GM18498 (cell line): ENCODE data around the gene SPATS2.

Experiments used
- ATAC-seq: cut with Tn5 transposase; IDR thresholded peaks from one replicate; pipeline ENCODE4 v1.9.1; 2021; ENCODE audit warnings: mild to moderate bottlenecking, moderate library complexity; ENCODE audit not compliant: unreplicated experiment

Gene SPATS2

DNA sequence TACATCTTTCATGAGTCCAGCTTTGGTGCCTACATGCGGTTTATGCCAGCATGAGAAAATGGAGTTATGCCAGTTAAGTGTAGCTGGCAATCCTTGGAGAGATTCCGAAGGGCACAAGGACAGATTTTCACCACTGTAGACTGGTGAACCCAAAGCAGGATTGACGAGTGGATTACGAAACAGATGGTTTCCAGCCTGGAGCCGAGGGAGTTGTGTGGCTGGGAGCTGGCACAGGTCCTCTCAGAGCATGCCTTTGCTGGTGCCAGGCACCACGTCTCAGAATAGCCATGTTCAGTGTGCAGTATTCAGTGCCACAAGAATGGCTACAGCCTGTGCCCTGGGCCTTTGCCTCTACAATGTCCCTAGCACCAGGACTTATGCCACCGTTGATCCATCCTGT lies 184.8 kb downstream of the SPATS2 start:
- ATAC-seq, result no peak

DNA sequence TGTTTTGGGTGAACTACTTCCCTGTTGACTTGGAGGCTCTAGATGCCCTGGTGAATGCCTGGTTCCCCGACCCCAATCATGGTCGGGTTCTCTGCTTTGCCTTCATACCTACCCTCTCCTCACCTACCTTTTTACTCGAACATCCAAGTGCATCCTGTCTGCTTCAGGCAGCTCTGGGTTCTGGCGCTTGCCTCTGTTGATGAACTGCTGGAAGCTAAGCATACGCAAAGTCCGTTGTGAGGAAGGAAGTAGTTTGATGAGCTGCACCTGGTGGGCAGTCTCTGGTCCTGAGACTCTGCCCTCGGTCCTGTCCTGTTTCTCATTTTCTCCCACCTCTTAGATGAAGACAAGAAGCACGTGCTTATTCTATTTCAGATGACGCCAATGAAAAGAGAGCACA lies 185.2 kb downstream of the SPATS2 start:
- no peak for ATAC-seq

DNA sequence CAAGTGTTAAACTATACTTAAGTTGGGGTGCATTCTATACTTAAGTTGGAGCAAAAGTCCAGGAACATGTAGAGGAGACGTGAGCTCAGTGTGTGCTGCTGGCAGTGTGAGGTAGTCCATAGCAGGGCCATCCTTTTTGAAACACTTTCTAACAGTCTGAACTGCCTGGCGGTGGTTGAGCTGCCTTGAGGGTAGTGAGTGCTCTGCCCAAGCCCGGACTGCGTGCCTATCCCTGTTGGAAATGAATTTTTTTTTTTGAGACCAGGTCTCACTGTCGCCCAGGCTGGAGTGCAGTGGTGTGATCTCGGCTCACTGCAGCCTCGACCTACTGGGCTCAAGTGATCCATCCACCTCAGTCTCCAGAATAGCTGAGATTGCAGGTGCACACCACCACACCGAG lies 185.6 kb downstream of the SPATS2 start:
- ATAC-seq, result no peak

GRCh38 chr12:49553512-49554088 lies 186.3 kb downstream of the SPATS2 start:
- ATAC-seq, result no peak

- no peak for ATAC-seq
Measured at GRCh38 chr12:49554266-49554665, 187.0 kb downstream of the SPATS2 start.

DNA sequence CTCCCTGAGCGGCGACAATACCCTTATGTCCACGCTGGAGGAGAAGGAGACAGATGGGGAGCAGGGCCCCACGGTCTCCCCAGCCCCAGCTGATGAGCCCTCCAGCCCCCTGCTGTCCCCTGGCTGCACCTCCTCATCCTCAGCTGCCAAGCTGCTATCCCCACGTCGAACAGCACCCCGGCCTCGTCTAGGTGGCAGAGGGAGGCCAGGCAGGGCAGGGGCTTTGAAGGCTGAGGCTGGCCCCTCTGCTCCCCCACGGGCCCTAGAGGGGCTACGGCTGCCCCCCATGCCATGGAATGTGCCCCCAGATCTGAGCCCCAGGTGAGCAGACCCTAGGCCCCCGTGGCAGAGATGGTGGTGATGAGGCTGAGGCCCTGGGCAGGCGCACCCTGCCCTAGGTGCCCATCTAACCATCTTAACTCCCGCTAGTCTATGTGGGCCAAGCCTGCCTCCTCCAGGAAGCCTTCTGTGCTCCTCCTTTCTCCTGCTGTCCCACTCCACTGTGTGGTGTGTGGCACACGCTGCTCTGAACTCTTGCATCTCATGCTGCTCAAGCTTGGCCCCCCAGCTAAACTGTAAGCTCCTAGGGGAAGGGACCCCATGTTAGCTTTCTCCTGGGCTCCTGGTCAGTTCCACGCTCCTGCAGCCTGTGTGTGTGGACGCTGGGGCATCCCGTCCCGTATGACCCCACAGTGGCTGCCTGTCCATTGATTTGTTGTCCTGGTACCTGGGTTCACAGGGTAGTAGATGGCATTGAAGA lies 188.5 kb downstream of the SPATS2 start:
- no peak for ATAC-seq

DNA sequence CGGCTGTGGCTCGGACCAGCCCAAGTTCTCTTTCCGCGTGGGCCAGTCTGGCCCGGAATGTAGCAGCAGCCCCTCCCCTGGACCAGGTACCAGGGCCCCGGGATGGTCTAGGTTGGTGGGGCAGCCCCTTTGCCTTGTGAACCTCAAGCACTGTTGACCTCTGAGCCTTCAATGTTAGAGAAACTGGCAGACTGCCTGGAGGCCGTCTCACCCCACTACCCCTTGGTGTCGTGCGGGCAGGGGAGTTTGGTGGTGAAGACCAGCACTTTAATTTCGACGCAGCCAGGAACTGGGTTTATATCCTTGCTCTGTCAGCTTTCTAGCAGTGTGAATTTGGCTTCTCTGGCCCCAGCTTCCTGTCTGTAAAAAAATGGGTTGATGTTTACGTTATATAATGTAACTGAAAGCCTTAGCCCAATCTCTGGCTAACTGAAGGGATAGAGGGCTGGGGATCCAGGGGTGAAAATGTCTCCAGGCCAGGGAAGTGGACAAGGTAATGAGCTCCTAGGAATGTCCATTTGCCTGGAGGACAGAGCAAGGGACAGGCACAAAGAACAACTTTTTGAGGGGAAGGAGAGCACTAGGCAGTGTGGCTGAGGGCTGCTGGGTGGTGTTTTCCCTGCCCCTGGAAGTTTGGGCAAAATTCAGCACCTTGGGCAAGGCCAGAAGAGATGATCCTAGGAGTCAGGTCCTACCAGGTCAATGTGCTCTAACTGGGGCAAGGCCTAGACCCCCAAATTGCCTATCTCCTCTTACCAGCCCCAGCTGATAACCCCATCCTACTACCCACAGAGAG lies 189.3 kb downstream of the SPATS2 start:
- no peak for ATAC-seq

GRCh38 chr12:49557187-49557916 lies 190.1 kb downstream of the SPATS2 start:
- ATAC-seq, result no peak

- no peak for ATAC-seq
Measured at GRCh38 chr12:49557917-49558215, 190.6 kb downstream of the SPATS2 start.

DNA sequence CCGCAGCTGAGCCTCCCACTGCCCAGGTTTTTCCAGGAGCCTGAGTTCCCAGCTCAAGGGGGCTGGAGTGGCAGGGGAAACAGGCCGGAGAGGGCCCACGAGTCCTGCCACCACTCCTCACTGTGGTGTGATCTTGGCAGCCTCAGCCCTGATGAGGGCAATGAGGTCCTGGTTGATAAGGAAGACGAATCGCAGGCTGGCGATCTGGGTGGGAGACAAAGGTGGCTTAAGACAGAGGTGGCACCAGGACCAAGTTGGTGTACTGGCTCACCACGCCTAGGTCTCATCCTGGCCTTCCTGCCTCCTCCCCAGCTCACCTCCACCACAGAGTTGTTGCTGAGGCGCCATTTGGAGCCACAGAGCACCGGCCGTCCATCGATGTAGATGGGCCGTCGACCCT lies 191.3 kb downstream of the SPATS2 start:
- ATAC-seq, result no peak

- no peak for ATAC-seq
Measured at GRCh38 chr12:49559011-49559675, 191.9 kb downstream of the SPATS2 start.

DNA sequence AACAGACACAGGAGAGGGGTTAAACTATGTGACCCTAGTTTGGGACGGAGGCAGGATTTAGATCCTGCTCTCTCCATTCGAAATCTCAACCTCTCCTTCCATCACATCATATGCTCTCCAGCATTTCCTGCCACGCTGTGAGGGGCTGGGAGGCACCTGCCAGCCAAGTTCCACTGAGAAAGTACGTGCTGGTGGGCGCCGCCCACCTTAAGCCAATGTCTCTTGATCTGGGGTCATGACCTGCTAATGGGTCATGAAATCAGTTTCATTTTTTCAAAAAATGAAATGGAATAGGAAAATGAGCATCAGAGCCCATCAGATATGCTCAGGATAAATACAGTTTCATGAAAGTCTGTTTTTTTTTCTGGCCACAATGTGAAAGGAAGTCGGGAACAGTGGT lies 193.4 kb downstream of the SPATS2 start:
- ATAC-seq, result no peak

DNA sequence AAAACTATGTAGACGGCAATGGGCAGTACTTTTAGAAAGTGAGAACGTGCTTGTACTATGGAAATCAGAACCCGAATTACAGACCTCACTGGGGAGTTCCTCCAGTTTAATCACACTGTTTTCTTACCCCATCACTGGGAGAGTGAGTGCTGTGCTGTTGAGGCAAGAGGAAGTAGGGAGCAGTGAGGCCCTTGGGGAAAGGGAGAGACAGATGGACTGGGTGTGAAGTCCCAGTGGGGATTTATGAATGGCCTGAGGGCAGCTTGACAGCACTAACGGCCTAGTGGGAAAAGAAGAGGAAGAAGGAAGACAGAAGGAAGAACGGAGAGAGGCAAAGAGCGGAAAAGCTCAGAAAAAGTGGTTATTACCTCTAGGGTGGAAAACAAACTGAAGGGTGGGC lies 195.0 kb downstream of the SPATS2 start:
- no peak for ATAC-seq

DNA sequence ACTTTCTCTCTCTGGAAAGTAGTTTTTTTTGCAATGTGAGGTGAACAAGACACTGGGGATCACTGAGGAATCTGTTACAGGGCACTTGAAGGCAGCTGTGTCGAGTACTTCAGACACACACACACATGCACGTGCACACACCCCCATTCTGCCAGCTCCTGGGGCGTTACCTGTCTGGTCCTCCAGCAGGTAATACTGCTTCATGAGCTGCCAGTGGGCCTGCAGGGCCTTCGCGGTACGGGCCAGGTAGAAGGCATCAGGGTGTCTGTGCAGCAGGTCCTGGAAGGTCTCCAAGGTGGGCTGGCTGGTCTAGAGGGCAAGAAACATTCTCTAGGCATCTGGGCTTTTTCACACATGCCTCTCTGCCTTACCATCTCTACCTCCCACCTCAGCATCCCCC lies 195.6 kb downstream of the SPATS2 start:
- no peak for ATAC-seq

DNA sequence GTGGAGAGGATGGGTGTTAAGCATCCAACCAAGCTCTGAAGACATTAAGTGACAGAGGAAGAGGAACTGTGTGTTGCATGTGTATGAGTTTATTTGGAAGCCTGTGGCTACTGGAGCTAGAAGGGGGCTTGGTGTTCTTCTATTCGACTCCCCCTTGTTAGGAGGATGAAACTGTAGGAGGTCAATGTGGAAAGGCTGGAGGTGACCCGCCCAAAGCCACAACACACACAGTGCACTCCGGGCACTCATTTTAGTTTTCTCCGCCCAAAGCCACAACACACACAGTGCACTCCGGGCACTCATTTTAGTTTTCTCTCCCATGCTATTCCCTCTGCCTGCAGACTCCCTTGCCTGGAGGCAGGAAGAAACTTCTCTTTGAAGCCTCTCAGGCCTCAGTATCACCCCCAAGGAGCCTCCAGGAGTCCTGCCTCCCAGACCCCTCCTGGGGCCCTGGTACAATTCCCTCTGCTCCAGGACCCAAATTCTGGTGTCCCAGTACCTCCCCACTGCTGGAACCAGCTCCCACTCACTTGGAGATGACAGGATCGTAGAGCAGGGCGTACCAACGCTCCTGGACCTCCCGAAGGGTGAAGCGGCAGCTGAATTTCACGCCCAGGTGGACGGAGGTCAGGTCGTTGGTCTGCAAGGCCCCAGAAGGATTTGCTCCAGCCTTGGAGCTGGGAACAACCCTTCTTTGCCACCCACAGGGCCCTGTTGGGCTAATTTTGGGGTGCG lies 196.9 kb downstream of the SPATS2 start:
- ATAC-seq, result no peak

DNA sequence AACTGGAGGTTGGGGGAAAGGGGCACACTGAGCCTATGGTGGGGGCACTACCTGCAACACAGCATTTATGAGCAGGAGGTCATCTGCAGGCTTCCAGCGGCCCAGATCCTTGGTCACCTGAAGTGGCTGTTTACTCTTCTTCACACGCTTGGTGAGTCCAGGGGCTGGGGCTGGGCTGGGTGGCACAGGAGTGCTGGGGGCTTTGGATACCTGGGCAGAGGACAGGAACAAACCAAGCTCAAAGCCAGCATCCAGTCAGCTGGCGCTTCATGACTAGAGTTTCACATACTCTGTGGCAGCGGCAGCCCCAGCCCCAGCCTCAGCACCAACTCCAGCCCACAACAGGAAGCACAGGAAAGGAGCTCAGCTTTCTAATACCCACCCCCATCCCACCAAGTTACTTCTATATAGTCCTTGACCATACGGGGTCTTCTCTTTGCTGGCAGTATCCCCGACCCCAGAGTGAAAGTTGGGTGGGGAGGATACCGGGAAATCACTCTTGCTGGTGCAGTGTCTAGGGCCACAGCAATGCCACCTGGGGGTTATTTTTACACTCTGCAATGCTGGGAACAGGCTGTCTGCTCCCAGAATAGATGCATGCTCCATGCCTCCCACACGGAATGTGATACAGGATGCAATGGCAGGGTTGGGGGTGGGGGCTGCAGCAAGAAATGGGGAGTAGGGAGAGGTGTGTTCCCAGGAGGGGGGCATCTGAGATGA lies 197.6 kb downstream of the SPATS2 start:
- no peak for ATAC-seq

DNA sequence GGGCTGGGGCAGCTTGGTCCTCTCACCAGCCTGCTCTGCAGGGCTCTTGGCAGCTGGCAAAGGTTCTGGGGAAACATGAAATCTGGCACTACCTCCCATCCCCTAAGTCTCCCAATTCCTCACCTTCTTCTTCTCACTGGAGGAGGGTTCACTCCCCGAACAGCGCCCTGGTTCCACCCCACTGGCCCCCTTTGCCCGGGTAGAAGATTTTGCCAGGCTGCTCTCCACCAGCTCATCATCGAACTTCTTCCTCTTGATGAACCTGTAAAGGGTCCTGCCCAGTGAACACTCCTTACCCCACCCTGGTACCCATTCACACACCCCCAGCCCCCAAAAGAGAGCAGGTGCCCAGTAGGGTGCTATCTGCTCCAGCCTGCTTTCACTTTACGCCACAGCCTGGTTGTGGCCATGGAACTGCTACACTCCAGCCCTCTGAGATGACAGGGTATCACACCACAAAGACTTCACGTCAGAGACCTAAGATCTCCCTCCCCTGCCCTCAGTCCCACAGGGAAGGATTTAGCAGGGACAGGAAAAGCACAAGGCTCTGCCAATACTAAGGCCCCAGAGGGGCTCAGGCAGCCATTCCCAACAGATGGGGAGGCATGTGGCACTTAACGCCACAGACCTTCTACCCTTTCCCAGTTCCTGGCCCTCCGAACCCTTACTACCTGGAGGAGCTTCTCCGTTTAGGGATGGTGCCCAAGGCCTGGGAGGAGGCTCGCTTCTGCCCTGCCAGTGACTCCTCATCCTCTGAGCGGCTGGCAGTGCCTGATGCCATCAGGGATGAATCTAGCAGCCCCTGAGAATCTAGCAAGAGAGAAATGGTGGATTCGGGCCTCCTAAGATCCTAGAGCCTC lies 198.4 kb downstream of the SPATS2 start:
- no peak for ATAC-seq

DNA sequence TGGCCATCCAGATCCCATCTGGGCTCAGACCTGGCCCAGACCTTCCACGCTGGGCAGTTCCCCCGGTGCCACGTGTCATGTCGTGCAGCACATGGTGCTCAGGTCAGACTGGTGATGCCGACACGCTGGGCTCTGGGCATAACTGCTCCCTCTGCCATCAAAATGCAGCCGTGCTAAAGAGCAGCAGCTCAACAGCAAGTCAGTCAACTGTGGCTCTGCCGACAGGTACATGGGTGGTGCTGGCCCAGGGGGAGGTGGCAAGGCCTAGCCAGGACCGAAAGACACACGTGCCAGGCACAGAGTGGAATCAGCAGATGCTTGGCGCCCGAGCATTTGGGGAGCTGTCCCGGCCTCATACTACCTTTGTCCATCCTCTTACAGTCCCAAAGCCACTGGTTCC lies 199.1 kb downstream of the SPATS2 start:
- ATAC-seq, result no peak

DNA sequence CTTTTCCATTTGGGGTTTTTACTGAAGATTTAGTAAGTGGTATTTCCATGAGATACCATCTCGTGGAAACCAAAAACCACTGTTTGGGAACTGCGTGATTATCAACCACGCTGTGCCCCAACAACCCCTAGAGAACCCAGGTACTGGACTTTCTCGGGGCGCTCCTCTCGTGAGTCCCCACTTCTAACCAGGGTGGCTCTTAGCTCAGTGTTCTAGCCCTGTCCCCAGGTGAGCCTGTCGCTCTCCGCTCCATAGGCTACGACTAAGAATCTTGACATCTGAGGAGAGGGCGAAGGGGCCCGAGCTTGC lies 200.0 kb downstream of the SPATS2 start:
- peak; percentile 19 for ATAC-seq
